ENCODE measurements around the gene ITGA11.

ITGA11 gene

GRCh38 chr15:68348606-68349005 is 83.4 kb downstream of the ITGA11 start:
- FAIRE-seq, result no peak

- no peak for FAIRE-seq
Measured at GRCh38 chr15:68348081-68348480, 83.9 kb downstream of the ITGA11 start.

- no peak for FAIRE-seq
Measured at GRCh38 chr15:68347392-68347791, 84.6 kb downstream of the ITGA11 start.

GRCh38 chr15:68346979-68347378 is 85.0 kb downstream of the ITGA11 start:
- FAIRE-seq, result no peak

- no peak for FAIRE-seq
Measured at GRCh38 chr15:68345481-68345880, 86.5 kb downstream of the ITGA11 start.

- no peak for FAIRE-seq
Measured at GRCh38 chr15:68344600-68344999, 87.4 kb downstream of the ITGA11 start.

- FAIRE-seq, result no peak
Measured at GRCh38 chr15:68343579-68344225, 88.3 kb downstream of the ITGA11 start.

- no peak for FAIRE-seq
Measured at GRCh38 chr15:68341760-68342725, 89.9 kb downstream of the ITGA11 start.

GRCh38 chr15:68340726-68341671 is 91.0 kb downstream of the ITGA11 start:
- FAIRE-seq, result no peak

GRCh38 chr15:68339481-68339880 is 92.5 kb downstream of the ITGA11 start:
- no peak for FAIRE-seq

- FAIRE-seq, result no peak
Measured at GRCh38 chr15:68337826-68338225, 94.1 kb downstream of the ITGA11 start.

GRCh38 chr15:68336516-68336915 is 95.4 kb downstream of the ITGA11 start:
- no peak for FAIRE-seq

- no peak for FAIRE-seq
Measured at GRCh38 chr15:68335655-68336054, 96.3 kb downstream of the ITGA11 start.

- no peak for FAIRE-seq
Measured at GRCh38 chr15:68335251-68335650, 96.7 kb downstream of the ITGA11 start.

GRCh38 chr15:68334661-68335124 is 97.3 kb downstream of the ITGA11 start:
- no peak for FAIRE-seq

- FAIRE-seq, result no peak
Measured at GRCh38 chr15:68333775-68334470, 98.0 kb downstream of the ITGA11 start.

- FAIRE-seq, result no peak
Measured at GRCh38 chr15:68332266-68332665, 99.7 kb downstream of the ITGA11 start.

GRCh38 chr15:68330901-68331300 is 101.1 kb downstream of the ITGA11 start:
- FAIRE-seq, result no peak

GRCh38 chr15:68330416-68330815 is 101.5 kb downstream of the ITGA11 start:
- no peak for FAIRE-seq

GRCh38 chr15:68328964-68329363 is 103.0 kb downstream of the ITGA11 start:
- FAIRE-seq, result no peak

- no peak for FAIRE-seq
Measured at GRCh38 chr15:68328443-68328842, 103.5 kb downstream of the ITGA11 start.

GRCh38 chr15:68326711-68327354 is 105.1 kb downstream of the ITGA11 start:
- FAIRE-seq, result no peak
